CD1c-positive myeloid dendritic cell (primary cell): ENCODE results near the gene HUNK.
"Not testable (repeated sequence)": the region's sequence is repeated elsewhere in the genome, so short reads cannot be mapped to it uniquely, and the experiment has no call there.

ENCODE experiments used
- DNase-seq: peaks from one replicate; pipeline ENCODE4 v3.0.0-alpha.2; 2016; ENCODE audit errors: extremely low spot score

HUNK gene

GRCh38 chr21:31993826-31994825 lies 121.3 kb downstream of the HUNK start:
- no peak for DNase-seq

GRCh38 chr21:31997191-31997590 lies 124.4 kb downstream of the HUNK start:
- DNase-seq: no peak

- DNase-seq: no peak
These were observed 127.1 kb downstream of the HUNK start for GRCh38 chr21:31999810-32000468.

- no peak for DNase-seq
These were observed 128.6 kb downstream of the HUNK start for GRCh38 chr21:32001390-32001789.

GRCh38 chr21:32003411-32003810 lies 130.6 kb downstream of the HUNK start:
- no peak for DNase-seq

- DNase-seq: no peak
These were observed 131.5 kb downstream of the HUNK start for GRCh38 chr21:32004291-32004690.

- no peak for DNase-seq
These were observed 134.6 kb downstream of the HUNK start for GRCh38 chr21:32007456-32007855.

- DNase-seq: no peak
These were observed 135.9 kb downstream of the HUNK start for GRCh38 chr21:32008714-32009113.

- DNase-seq: no peak
These were observed 136.4 kb downstream of the HUNK start for GRCh38 chr21:32009263-32009662.

GRCh38 chr21:32015461-32016139 lies 142.8 kb downstream of the HUNK start:
- DNase-seq: no peak

- no peak for DNase-seq
These were observed 145.6 kb downstream of the HUNK start for GRCh38 chr21:32018381-32018780.

- DNase-seq: no peak
These were observed 147.7 kb downstream of the HUNK start for GRCh38 chr21:32020564-32020963.

GRCh38 chr21:32021319-32021994 lies 148.6 kb downstream of the HUNK start:
- no peak for DNase-seq

- DNase-seq: peak; percentile 63
These were observed 149.3 kb downstream of the HUNK start for GRCh38 chr21:32022146-32022545.

GRCh38 chr21:32030146-32030652 lies 157.4 kb downstream of the HUNK start:
- no peak for DNase-seq

GRCh38 chr21:32034850-32035249 lies 162.0 kb downstream of the HUNK start:
- DNase-seq: no peak

GRCh38 chr21:32035617-32036016 lies 162.8 kb downstream of the HUNK start:
- DNase-seq: no peak

- DNase-seq: no peak
These were observed 163.9 kb downstream of the HUNK start for GRCh38 chr21:32036756-32037155.

- DNase-seq: not testable (repeated sequence)
These were observed 165.9 kb downstream of the HUNK start for GRCh38 chr21:32038751-32039150.

GRCh38 chr21:32043458-32043857 lies 170.6 kb downstream of the HUNK start:
- DNase-seq: no peak
